ENCODE measurements around the gene POLR2A.
A peak's percentile ranks its signal among the peaks of the same experiment; 100 is the strongest.

- TF ChIP-seq EZH2 (IDR thresholded peaks at IDR 0.05; ENCODE audit: borderline replicate concordance, low read depth, low read length, severe bottlenecking) (peak; percentile 84), CTCF (IDR thresholded peaks at IDR 0.05; ENCODE audit: extremely low read depth in 1 of 2, insufficient read depth in 1 of 2, low read depth in 1 of 2, low read length in 2 of 2) (no peak)
Observed at GRCh38 chr17:7439462-7440112, 44.6 kb upstream of the POLR2A start, which contains the start of gene FGF11.

All from endothelial cell of umbilical vein (primary cell).